ENCODE data around the gene FDPS.

The FDPS gene

GRCh38 chr1:155308493-155309422 is at the start of gene FDPS:
FDPS (plus strand) TSS chr1:155308866; CDS start chr1:155309790, 924 bp downstream.
- peak; percentile 93 to 99 (median 98) for DNase-seq

DNA sequence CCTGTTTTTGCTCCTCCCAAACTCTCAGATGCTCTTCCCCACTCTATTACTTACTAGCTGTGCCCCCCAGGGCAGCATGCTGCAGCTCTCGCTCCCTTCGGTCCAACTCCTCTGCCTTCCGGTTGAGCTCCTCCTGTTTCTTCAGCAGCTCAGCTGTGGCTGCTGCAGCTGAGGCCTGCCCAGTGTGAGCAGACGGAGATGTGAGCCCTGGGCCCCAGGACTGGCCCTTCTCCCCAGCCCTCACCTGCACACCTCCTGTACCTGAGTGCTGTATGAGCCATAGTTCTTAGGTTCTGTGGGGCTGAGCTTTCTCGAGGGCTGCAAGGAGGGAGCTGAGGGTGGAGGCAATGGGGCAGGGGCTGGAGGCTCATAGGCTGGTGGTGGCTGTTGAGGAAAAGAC is 48.4 kb upstream of the FDPS start:
- no peak for DNase-seq

GRCh38 chr1:155261493-155261851 is 47.2 kb upstream of the FDPS start:
- DNase-seq: no peak

GRCh38 chr1:155261852-155262673 is 46.6 kb upstream of the FDPS start, which contains the start of gene SCAMP3:
SCAMP3 (minus strand) TSS chr1:155262360; CDS start chr1:155262151, 209 bp downstream.
- peak; percentile 67 to 99 (median 95) for DNase-seq

GRCh38 chr1:155263067-155263466 is 45.6 kb upstream of the FDPS start:
- DNase-seq: no peak

GRCh38 chr1:155266553-155266952 is 42.1 kb upstream of the FDPS start:
- DNase-seq: no peak

DNA sequence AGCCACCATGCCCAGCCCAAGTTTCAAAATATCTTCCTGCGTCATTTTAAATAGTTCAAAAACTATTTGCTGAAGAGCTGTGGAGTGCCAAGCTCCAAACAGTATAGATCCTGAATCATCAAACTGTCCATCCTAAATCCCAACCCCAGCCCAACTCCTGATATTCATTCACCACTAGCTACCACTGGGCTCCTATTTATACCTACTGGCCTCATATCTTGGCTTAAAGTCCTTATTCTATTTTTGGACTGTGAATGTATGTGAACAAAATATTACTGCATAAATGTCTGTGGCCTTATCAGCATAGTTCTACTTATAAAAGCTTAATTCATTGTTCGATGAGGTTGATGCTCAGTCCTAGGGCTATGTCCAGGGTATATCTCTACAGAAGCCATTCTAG is 41.3 kb upstream of the FDPS start:
- no peak for DNase-seq

GRCh38 chr1:155268630-155269029 is 40.0 kb upstream of the FDPS start:
- no peak for DNase-seq

DNA sequence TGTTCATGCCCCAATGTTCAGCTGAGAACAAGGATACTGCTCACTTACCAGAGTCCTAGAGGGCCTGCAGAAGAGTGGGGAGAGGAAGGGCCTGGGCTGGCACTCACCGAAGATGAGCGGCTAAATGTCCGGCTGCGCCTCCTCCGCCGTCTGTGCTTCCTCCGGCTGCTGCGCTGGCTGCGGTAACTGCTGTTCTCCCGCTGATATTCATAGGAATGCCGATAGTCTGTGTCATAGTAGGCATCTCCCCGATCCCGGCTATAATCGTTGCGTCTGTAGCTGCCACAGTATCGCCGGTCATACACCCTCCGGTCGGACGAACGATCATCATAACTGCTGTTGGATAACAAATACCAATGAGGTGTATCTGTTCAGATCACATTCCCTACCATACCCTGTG is 39.3 kb upstream of the FDPS start:
- no peak for DNase-seq

DNA sequence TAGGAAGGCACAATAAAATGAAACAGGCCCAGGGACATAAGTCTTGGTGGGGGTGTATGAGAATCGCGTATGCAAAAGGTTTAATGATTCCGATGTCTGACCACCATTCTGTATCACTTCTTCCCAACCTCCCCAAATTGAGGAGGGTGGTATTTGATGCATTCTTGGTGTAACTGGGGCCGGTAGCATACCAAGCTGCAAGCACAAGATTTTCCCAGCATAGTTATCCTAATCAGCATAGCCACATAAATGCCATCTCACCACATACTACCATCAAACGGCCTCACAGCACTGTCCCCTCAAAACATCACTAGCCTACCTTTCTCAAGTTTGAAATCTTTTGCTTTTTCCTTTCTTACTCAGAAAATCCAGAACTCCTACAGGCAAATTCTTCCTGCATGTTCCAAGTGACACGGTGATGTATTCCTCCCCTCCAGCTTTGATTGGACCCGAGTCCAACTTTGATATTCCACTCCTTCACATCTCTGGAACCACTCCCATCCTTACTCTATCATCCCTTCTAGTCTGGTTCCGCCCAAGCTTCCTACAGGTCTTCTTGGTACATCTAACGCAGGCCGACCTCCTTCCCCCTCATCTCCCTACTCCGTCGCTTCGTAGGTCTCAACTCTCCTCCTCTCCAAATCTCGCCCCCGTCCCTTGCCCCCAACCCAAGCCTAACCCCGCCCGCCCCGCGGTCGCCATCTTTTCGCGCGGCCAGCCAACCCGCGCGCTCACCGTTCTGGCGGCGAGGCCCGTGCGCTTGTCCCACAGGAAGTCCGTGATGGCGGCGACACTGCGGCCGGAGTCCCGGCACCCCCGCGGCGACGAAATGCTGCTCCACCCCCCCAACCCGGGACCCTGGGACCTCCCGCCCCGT is 36.0 kb upstream of the FDPS start:
- DNase-seq: peak in 1 of 14 donors; percentile 69

DNA sequence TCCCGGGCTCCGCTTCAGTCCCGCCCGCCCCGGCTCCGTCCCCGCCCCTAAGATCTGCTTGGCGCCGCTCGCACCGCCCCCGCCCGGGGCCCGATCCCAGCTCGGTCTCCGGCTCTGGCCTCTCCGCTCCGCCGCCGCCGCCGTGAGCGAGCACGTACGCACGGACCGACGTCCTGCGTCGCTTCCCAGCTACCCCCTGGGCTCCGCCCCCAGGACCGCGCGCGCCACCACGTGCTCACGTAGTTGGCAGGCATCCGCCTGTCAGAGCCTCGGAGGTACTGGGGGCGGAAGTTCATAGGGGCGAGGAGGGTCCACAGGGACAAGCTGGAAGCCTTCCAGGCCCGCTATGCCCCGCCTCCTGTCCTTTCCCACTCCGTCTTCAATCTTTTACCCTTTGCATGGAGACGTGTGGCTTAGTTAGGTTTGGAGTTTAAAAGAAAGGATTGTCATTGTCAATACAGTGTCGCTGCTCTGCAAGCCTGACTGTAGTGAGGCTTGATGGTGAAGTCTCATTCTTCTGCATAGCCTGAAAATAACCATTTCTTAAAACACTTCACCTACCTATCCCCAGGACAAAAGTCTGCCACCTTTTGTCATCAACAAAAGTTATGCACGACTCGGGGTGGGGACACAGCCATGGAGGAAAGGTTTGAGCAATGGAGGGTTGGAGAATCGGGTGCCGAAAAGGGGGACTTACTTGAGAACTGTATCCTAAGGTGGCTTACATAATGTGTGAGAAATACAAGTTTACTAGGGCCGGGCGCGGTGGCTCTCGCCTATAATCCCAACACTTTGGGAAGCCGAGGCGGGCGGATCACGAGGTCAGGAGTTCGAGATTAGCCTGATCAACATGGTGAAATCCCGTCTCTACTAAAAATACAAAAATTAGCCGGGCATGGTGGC is 35.1 kb upstream of the FDPS start, which contains the start of gene CLK2:
CLK2 (minus strand) TSS at position 162 of the 903 bp plus-strand sequence. CDS start 2,527 bp downstream, outside the sequence.
- peak; percentile 41 to 94 (median 83) for DNase-seq

DNA sequence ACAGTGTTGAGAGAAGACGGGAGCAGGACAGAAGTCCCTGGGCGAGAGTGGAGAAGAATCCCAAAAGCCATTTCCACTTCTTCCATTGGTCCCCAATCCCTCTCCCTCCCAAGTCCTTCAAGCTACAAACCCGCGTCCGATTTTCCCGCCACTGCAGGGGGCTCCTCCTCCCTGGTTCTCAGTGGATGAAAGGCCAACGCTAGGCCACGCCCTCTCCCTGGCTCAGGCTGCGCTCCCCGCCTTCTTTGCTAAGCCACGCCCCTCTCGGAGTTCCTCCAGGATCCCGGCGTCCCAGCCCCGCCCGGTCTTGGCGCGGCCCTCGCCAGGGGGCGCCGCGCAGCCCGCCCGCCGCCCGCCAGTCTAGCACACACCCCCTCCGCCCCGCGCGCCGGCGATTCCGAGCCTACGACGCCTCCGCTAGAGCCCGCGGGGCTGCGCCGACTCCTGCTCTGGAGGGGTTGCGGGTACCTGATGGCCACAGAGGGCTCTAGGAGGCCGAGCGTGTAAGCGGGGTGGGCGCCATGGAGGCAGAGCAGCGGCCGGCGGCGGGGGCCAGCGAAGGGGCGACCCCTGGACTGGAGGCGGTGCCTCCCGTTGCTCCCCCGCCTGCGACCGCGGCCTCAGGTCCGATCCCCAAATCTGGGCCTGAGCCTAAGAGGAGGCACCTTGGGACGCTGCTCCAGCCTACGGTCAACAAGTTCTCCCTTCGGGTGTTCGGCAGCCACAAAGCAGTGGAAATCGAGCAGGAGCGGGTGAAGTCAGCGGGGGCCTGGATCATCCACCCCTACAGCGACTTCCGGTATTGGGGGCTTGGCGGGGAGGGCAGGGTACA is 31.4 kb upstream of the FDPS start, which contains the start of gene HCN3:
HCN3 (plus strand) TSS at position 394 of the 832 bp plus-strand sequence; CDS start at position 522, 128 bp downstream.
- peak; percentile 42 to 94 (median 90) for DNase-seq

DNA sequence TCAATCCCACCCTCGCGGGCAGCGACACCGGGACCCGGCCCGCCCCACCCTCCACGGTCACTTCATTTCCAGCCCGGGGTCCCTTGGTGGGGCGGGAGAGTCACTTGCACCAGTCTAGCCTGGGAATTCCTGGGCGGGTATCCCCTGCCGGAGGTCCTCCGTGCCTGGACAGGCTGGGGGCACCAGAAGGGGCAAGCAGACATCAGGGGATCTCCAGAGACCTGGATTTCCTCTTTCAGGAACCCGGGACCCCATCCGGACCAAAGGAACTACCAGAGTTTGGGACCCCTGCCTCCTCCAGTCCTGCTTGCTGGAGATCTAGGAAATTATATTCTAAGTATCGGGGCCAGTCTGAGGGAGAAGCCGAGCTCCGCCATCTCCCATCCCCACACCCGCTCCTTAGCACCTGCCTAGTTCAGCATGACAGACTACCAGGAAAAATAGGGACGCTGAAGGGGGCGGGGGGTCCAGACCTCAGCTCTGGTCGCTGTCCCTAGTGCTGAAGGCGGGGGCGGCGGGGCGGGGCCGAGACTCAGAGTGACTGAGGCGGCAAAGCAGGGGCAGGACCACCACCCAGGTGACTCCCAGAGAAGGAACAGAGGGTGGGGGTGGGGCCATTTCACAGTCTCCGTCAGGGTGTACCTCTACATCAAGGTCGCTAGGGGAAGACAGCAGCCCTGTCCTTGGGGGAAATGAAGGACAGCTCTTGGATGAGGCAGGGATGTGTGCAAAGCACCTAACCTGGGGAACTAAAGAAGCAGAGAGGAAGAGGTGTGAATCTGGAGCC is 30.6 kb upstream of the FDPS start:
- DNase-seq: peak in 5 of 14 donors; percentile 19 to 75 (median 37)

DNA sequence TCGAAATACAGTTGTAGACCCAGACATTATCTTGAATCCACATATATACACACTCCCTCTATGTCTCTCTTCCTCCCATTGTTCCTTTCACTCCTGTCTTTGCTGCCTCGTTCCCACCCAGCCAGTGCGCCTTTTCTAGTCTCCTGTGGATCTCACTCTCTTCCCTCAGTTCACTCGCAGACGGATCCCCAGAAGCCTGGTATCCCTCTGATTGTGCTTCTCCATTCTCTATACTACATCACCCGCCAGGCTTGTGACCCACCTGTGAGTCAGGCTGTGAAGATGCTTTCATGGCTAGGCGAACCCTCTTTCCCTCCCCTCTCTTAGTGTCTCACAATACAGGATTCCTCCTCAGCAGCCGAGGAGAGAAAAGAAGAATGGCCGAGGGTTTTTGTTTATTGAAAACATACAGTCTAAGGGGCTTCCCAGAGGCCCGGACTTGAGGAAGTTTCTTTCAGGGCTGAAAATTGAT is 29.9 kb upstream of the FDPS start:
- peak in 1 of 14 donors; percentile 8 for DNase-seq

- DNase-seq: no peak
These were observed 29.4 kb upstream of the FDPS start for GRCh38 chr1:155279268-155279667.

GRCh38 chr1:155282488-155283091 is 26.1 kb upstream of the FDPS start:
- DNase-seq: no peak

DNA sequence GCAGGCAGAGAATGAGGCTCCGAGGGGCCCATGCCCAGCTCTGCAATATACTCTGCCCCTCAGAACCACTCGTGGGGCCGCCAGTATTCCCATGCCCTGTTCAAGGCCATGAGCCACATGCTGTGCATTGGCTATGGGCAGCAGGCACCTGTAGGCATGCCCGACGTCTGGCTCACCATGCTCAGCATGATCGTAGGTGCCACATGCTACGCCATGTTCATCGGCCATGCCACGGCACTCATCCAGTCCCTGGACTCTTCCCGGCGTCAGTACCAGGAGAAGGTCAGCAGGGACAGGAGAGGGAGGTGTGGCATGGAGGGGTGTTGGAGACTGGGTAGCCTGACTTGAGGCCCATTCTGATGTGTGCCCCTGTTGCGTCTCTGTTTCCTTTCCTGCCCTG is 24.2 kb upstream of the FDPS start:
- DNase-seq: no peak

DNA sequence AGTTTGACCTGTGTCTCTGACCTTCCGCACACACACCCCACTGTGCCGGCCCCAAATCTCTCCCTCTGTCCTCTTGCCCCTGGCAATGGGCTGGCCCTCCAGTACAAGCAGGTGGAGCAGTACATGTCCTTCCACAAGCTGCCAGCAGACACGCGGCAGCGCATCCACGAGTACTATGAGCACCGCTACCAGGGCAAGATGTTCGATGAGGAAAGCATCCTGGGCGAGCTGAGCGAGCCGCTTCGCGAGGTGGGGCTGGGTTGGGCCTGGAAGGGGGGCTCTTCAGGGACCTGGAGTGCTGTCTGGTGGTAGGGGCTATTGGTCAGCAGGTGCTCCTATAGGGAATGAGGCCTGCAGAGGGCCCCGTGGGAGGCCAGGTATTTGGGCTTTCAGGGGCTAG is 23.6 kb upstream of the FDPS start:
- no peak for DNase-seq
